Stimulated activated CD8-positive, alpha-beta memory T cell treated with anti-CD3 and anti-CD28 coated beads, Interleukin-12 subunit alpha, Interleukin-12 subunit beta, amount 100 ng/mL, for 1 hour (primary cell): ENCODE data around the gene RPUSD4.

Experiments used
- DNase-seq: peaks from one replicate; pipeline ENCODE4 v3.0.0-alpha.2; 2020; ENCODE audit warnings: low read depth

Gene RPUSD4

DNA sequence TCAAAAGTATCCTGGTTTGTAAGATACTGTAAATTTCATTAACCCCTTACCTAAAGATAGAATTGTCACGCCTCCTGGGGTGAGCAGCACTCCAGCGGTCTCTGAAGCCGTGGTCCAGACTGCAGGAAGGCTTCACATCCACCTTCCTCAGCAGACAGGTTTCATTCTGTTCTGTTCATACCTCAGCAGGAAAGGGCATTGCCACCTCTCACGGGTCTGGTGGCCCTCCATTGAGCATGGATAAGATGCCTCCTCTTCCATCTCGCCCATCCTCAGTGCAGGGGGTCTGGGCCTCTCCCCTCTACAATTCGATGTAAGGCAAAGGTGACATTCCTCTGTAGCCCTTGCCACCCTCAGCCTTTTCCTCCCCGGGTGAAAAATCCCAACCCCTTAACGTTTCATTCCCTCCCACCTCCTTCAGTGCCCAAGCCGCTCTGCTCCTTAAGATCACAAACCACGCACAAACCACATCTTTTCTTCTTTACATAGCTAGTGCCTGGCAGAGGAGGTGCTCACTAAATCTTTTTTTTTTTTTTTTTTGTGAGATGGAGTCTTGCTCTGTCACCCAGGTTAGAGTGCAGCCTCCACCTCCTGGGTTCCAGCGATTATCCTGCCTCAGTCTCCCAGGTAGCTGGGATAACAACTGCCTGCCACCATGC, 28.5 kb downstream of the RPUSD4 start:
- DNase-seq, result no peak

GRCh38 chr11:126181939-126182730, 29.3 kb downstream of the RPUSD4 start:
- no peak for DNase-seq

GRCh38 chr11:126176853-126177470, 34.5 kb downstream of the RPUSD4 start:
- DNase-seq, result no peak

GRCh38 chr11:126175393-126175792, 36.1 kb downstream of the RPUSD4 start:
- no peak for DNase-seq

- no peak for DNase-seq
Measured at GRCh38 chr11:126174816-126175215, 36.6 kb downstream of the RPUSD4 start.

DNA sequence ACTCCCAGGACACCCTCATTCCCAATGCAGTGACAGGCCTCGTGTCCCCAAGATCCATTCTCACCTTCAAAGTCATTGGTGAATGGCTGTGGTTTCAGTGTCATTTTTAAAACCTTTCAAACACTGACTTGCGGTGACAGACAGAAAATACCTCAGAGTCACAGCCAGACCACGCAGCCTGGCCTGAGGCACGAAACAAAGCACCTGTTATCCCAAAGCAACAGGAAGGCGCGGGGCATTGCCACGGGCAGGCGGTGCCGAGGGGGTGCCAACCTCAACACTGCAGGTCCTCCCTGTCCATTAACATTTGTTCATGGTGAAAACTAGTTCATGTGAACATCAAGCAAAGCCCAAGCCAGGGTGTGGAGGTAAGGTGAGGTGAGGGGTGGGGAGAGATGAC, 38.2 kb downstream of the RPUSD4 start:
- no peak for DNase-seq

DNA sequence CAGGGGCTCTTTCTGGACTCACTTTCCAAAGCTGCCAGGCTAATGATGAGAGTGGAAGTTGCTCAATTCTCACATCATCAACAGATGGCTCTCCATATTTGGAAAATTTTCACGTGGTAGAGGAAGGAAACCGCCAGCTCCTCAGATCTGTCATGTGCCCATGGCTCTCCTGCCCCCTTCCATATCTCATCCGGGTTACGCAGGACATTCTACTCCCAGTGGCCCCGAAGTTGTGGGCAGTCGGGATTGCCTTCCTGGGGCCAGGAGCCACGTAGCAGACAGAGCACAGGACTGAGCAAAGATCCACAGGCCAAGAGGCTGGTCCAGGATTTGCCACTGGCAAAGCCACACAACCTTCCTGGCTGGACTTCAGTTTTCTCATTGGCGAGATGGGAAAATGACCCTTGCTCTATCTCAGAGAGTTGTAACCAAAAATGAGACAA, 38.8 kb downstream of the RPUSD4 start:
- no peak for DNase-seq

DNA sequence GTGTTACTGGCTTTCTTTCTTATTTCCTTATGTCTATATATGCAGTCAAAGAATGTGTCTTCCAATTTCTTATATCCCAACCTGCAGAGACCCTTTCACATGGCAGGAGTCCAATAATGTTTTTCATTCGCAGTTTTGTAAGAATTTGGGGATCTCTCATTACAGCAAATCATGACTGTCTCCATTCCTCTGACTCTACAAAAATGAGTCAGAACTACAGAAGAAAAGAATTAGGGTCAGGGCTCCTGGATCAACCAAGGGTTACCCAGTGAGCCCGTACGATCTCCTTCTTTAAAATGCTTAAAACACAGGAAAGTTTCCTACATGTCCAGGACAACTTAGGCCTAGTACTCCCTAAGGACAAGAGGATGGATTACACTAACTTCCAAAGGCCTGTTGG, 42.2 kb downstream of the RPUSD4 start:
- DNase-seq, result no peak

GRCh38 chr11:126167488-126167887, 44.0 kb downstream of the RPUSD4 start:
- DNase-seq, result no peak

GRCh38 chr11:126166413-126166812, 45.0 kb downstream of the RPUSD4 start:
- DNase-seq, result no peak

DNA sequence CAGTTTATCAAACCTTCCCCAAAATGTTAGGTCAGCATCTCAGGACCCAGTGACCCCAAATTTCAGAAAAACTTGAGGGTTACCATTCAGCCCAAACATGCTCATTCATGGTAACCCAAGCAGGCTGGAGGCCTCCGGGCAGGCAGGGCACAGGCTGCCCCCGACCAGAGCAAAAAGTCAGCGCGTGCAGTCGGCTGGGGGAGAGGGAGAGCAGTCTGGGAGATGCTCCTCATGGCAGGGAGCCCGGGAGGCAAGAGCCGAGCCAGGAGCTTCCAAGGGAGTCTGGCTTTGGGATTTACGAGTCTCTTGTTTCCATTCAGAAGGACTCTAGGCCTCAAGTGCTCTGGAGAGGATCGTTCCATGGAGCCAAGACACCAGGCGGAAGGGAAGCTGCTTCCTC, 45.7 kb downstream of the RPUSD4 start:
- no peak for DNase-seq

- DNase-seq, result no peak
Measured at GRCh38 chr11:126165311-126165720, 46.1 kb downstream of the RPUSD4 start.

GRCh38 chr11:126164781-126165180, 46.7 kb downstream of the RPUSD4 start:
- no peak for DNase-seq

- DNase-seq, result no peak
Measured at GRCh38 chr11:126163779-126164178, 47.7 kb downstream of the RPUSD4 start.

- DNase-seq, result no peak
Measured at GRCh38 chr11:126163074-126163700, 48.3 kb downstream of the RPUSD4 start.

GRCh38 chr11:126162306-126163030, 49.0 kb downstream of the RPUSD4 start:
- no peak for DNase-seq

- no peak for DNase-seq
Measured at GRCh38 chr11:126161023-126161391, 50.4 kb downstream of the RPUSD4 start.

DNA sequence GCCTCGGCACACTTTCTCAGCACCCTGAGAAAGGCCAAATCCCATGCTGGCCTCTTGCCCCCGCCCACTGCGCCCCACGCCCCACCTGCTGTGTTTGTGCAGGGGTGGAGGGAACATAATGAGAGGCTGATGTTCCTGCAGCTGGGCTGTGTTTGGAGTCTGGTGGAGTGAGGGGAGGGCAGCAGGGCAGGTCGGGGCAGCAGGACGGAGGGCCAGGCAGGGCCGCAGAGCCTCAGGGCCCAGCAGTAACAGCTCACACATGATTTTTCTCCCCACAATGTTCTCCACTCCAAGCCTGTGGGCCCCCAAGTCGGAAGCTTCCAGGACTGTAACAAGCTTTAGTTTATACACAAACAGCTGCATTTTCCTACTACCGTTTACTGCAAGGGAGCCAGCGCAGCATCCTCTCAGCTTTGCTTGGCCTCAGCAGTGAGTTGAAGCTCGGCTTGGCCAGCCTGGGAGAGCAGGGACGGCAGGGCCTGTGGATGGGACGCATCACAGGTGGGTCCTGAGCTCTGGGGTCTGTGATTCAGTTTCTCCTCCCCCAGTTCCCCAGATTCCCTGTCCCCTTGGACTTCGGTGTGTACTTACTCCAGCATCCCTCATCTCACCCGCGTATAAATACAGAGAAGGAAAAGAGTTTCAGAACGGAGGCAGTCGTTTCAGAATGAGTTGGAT, 51.0 kb downstream of the RPUSD4 start:
- DNase-seq, result no peak

DNA sequence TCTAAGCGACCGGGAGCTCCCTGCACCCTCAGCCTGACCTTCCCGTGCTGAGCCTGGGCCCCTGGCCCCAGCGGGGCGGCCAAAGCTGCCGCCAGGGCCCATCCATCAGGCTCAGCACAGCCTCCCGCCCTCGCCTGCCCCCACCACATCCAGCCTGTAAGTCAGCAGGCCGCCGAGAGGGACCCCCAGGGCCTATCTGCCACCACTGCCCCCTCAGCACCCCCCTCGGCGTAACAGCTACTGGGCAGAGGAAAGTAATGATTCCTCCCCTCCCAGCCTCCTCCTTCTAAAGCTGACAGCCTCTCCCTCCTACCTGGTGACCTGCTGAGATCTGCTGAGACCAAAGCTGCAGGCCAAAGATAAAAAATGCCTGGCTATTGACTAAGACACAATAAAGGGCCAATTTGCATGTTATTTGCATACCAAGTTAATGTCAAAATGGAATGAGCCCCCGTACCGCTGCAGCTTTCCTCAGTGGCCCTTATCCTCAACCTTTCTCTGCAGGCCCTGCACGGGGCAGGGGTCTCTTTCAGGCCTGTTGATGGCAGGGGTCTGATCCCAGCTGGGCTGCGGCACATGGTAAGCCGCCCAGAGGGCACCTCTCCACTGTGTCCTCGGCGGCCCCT, 51.6 kb downstream of the RPUSD4 start:
- DNase-seq, result no peak

GRCh38 chr11:126158054-126158791, 53.2 kb downstream of the RPUSD4 start:
- no peak for DNase-seq
